Measurements from ENCODE around the gene TMEM30B.
A peak's percentile ranks its signal among the peaks of the same experiment; 100 is the strongest.

Gene TMEM30B

DNA sequence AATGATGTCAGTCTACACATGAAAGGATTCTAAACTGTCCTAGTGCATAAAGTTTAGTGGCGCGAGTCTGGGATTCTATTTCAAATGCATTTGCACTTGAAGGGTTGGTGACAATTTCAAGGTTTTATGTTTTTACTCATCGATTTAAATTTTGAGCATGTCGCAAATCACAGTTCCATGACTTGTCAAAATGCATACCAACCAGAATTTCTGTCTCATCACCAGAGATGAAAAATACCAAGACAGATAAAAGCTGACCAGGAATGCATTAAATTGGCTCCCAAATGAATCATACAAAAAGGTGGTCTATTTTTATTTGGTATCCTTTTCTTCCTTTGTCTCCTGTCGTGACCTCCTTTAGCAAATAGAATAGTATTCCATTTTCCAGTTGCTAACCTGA is 25.2 kb downstream of the TMEM30B start:
- no peak for DNase-seq (ENCODE audit: low read depth)
- no peak overlapping the region for H3K4me3 ChIP-seq (ENCODE audit: low read depth, low read length)
- in situ Hi-C loops (cut with HindIII; ENCODE audit: low sequenced_read_pairs) = no loop called here
- TF ChIP-seq, protein P1, sequence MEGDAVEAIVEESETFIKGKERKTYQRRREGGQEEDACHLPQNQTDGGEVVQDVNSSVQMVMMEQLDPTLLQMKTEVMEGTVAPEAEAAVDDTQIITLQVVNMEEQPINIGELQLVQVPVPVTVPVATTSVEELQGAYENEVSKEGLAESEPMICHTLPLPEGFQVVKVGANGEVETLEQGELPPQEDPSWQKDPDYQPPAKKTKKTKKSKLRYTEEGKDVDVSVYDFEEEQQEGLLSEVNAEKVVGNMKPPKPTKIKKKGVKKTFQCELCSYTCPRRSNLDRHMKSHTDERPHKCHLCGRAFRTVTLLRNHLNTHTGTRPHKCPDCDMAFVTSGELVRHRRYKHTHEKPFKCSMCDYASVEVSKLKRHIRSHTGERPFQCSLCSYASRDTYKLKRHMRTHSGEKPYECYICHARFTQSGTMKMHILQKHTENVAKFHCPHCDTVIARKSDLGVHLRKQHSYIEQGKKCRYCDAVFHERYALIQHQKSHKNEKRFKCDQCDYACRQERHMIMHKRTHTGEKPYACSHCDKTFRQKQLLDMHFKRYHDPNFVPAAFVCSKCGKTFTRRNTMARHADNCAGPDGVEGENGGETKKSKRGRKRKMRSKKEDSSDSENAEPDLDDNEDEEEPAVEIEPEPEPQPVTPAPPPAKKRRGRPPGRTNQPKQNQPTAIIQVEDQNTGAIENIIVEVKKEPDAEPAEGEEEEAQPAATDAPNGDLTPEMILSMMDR (IDR thresholded peaks at IDR 0.05; ENCODE audit: low read depth, low read length, missing control alignments) = no peak

DNA sequence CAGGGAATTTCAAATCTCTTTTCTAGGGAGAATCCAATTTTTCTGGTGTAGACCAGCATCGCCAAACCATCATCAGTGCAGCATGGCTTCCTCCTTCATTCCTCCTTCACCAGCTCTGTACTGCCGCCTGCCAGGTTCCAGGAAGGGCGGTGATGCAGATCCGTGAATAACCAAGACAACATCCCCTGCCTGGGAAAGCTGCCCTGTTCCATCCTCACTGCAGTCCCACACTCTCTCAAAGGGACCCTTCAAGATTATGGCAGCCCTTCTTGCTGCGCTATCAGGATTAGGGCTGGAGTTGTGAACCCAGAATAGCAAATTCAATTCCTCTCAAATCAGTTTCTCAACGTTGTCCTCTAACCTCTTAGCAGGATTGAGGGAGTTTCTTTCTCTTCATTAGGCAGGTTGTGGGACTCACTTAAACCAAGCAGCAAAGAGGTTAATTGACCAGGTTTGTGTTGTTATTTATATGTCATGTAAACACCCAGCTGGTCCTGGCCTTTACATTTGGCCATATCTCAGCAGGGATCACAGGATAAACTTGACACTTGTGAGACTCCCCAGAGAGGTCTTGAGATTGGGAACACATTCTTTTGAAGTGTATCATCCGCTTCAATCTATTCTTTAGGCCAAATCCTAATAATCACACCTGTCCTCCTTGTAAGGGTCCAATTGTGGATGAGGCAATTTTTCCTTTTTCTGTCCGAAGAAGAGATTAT is 26.2 kb downstream of the TMEM30B start:
- in situ Hi-C loops (cut with HindIII; ENCODE audit: low sequenced_read_pairs) = no loop called here
- TF ChIP-seq, protein P1 (IDR thresholded peaks at IDR 0.05; ENCODE audit: low read depth, low read length, missing control alignments) = no peak
- DNase-seq (ENCODE audit: low read depth) = no peak
- H3K4me3 ChIP-seq (ENCODE audit: low read depth, low read length) = no peak overlapping the region

DNA sequence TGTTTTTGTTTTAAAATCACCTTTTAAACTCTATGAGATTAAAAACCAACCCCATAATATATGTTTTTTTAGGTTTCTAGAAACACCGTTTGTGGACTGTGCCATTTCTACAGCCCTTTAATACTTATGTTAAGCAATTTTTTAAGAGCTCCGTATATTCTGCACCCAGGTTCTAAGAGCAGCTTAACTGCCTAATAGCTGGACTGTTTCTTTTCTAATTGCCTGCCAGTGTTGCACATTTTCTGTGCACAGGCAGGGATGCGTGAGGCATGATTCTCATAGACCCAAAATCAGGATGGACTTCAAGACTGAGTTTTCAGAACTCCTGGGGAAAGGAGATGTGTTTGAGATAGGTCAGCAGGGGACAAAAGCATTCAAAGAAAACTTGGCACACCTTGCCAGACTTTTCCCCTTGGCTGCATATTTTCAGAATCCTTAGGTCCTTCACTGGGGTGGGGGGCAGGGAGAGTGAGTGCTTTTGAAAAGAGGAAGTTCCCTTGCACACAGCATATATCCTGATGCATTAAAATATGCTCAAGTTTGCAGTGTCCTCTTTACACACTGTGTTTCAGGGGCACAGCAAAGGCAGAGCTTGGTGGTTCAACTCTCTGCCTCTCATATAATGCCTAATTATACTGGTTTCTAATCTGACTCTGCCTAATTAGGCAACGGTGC is 27.9 kb downstream of the TMEM30B start:
- TF ChIP-seq, protein P1 (IDR thresholded peaks at IDR 0.05; ENCODE audit: low read depth, low read length, missing control alignments) = no peak
- H3K4me3 ChIP-seq (ENCODE audit: low read depth, low read length) = no peak overlapping the region
- in situ Hi-C loops (cut with HindIII; ENCODE audit: low sequenced_read_pairs) = no loop called here
- no peak for DNase-seq (ENCODE audit: low read depth)

DNA sequence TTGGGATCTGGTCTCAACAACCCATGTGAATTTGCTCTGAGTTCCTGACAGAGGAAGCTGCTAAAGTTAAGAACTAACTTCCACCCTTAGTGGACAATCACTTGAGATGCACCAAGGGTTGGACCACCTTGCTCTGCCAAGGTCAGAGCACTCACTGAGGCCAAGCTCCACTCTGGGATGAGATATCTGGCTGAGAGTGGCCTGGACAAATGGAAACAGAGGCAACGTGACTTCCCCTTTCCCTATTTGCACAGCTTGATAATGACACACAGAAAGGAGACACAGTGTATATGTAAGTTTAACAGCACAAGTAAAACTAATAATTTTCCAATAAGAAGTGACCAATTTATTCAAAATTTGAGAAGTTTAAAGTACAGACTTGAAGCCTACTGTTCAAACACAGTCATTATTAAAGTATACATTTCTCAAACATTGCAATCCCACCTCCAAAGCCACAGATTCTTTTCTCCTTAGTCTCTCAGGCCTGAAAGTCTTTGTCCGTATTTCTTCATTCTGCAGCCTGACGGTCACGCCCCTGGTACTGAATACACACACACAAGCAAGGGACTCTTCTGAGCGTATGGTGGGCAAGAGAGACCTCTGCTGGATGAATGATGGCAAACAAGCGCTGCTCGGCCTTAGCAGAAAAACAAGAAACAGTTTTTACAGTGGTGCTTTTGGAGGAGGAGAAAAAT is 28.6 kb downstream of the TMEM30B start:
- TF ChIP-seq, protein P1 (IDR thresholded peaks at IDR 0.05; ENCODE audit: low read depth, low read length, missing control alignments) = peak; percentile 94
- no peak overlapping the region for H3K4me3 ChIP-seq (ENCODE audit: low read depth, low read length)
- DNase-seq (ENCODE audit: low read depth) = peak; percentile 97
- in situ Hi-C loops (cut with HindIII; ENCODE audit: low sequenced_read_pairs) = no loop called here

DNA sequence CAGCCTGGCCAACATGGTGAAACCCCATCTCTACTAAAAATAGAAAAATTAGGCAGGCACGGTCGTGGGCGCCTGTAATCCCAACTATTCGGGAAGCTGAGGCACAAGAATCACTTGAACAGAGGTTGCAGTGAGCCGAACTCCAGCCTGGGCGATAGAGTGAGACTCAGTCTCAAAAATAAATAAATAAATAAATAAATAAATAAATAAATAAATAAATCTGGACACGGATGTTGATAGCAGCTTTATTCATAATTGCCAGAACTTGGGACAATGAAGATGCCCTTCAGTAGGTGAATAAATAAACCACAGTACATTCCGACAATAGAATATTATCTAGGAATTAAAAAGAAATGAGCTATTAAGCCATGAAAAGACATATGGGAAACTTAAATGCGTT is 31.1 kb downstream of the TMEM30B start:
- in situ Hi-C loops (cut with HindIII; ENCODE audit: low sequenced_read_pairs) = no loop called here
- TF ChIP-seq, protein P1 (IDR thresholded peaks at IDR 0.05; ENCODE audit: low read depth, low read length, missing control alignments) = no peak
- no peak overlapping the region for H3K4me3 ChIP-seq (ENCODE audit: low read depth, low read length)
- no peak for DNase-seq (ENCODE audit: low read depth)

DNA sequence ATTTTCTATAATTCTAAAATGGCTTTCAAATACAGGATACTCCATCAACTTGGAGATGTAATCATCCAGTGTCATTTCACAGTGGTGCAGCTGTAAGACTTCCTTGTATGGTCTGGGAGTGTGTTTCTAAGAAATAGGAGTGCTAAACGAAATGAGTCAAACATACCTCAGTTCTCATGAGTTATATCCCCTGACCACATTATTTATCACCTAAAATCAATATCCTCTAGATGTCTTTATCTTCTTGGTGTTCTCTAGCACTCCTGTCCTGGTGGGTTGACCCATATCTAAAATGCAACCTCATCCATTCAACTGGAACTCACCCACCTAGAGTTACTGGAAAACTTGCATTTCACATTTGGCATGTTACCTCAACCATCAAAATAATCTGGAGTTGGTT is 33.2 kb downstream of the TMEM30B start:
- no peak overlapping the region for H3K4me3 ChIP-seq (ENCODE audit: low read depth, low read length)
- TF ChIP-seq, protein P1 (IDR thresholded peaks at IDR 0.05; ENCODE audit: low read depth, low read length, missing control alignments) = no peak
- in situ Hi-C loops (cut with HindIII; ENCODE audit: low sequenced_read_pairs) = no loop called here
- peak; percentile 88 for DNase-seq (ENCODE audit: low read depth)
